ENCODE measurements around the gene TEKT3.
A peak's percentile ranks its signal among the peaks of the same experiment; 100 is the strongest.

Gene TEKT3

GRCh38 chr17:15307710-15308111 is 33.7 kb downstream of the TEKT3 start:
- TF ChIP-seq CTCF (conservative IDR thresholded peaks at IDR 0.05; ENCODE audit: low read depth, low read length) = no peak
- no peak overlapping the region for H3K4me3 ChIP-seq (ENCODE audit: low read depth, low read length)
- DNase-seq (ENCODE audit: low read depth) = no peak

GRCh38 chr17:15303851-15304250 is 37.5 kb downstream of the TEKT3 start:
- no peak for DNase-seq (ENCODE audit: low read depth)
- H3K4me3 ChIP-seq (ENCODE audit: low read depth, low read length) = no peak overlapping the region
- TF ChIP-seq CTCF (conservative IDR thresholded peaks at IDR 0.05; ENCODE audit: low read depth, low read length) = no peak

GRCh38 chr17:15303268-15303667 is 38.1 kb downstream of the TEKT3 start:
- no peak for TF ChIP-seq CTCF (conservative IDR thresholded peaks at IDR 0.05; ENCODE audit: low read depth, low read length)
- no peak for DNase-seq (ENCODE audit: low read depth)

GRCh38 chr17:15301845-15302244 is 39.6 kb downstream of the TEKT3 start:
- DNase-seq (ENCODE audit: low read depth) = no peak
- no peak for TF ChIP-seq CTCF (conservative IDR thresholded peaks at IDR 0.05; ENCODE audit: low read depth, low read length)
- no peak overlapping the region for H3K4me3 ChIP-seq (ENCODE audit: low read depth, low read length)

More at GRCh38 chr17:15303268-15303667, 38.1 kb downstream of the TEKT3 start:
- no peak overlapping the region for H3K4me3 ChIP-seq (ENCODE audit: low read depth, low read length)

- no peak overlapping the region for H3K4me3 ChIP-seq (ENCODE audit: low read depth, low read length)
- no peak for TF ChIP-seq CTCF (conservative IDR thresholded peaks at IDR 0.05; ENCODE audit: low read depth, low read length)
- peak; percentile 65 for DNase-seq (ENCODE audit: low read depth)
Observed at GRCh38 chr17:15298176-15298575, 43.2 kb downstream of the TEKT3 start.

- TF ChIP-seq CTCF (conservative IDR thresholded peaks at IDR 0.05; ENCODE audit: low read depth, low read length) = no peak
- DNase-seq (ENCODE audit: low read depth) = no peak
Observed at GRCh38 chr17:15293558-15293957, 47.8 kb downstream of the TEKT3 start.

GRCh38 chr17:15291674-15292361 is 49.6 kb downstream of the TEKT3 start:
- TF ChIP-seq CTCF (conservative IDR thresholded peaks at IDR 0.05; ENCODE audit: low read depth, low read length) = no peak
- peak; percentile 72 for DNase-seq (ENCODE audit: low read depth)
- no peak overlapping the region for H3K4me3 ChIP-seq (ENCODE audit: low read depth, low read length)

More at GRCh38 chr17:15293558-15293957, 47.8 kb downstream of the TEKT3 start:
- H3K4me3 ChIP-seq (ENCODE audit: low read depth, low read length) = no peak overlapping the region

All from choroid plexus epithelial cell (primary cell).